ENCODE measurements around the gene PAPOLB. TPM values are rescaled to one million over a fixed set of nuclear protein-coding genes. Genes with fewer than 3 reads are reported as not detected.

PAPOLB gene
- total and polyA plus RNA-seq, 10 of the 15 experiments (the other 5 are each of a cell fraction or from before 2014, with no cell fraction given) = 0.01 TPM; not detected in 9

- Histone ChIP-seq H4K20me1 (ENCODE audit: control insufficient read depth, insufficient read depth) (no peaks in the 10 kb centered on the region), H3K4me1 (ENCODE audit: control insufficient read depth, insufficient read depth, low read length) (no peaks in the 10 kb centered on the region), H3K36me3 (ENCODE audit: control insufficient read depth in 2 of 2, insufficient read depth in 2 of 2, low read length in 1 of 2) (no peaks in the 10 kb centered on the region), H3K4me2 (ENCODE audit: control insufficient read depth, insufficient read depth) (no peak overlapping the region), H3K9me3 (replicated peaks; ENCODE audit: control insufficient read depth, insufficient read depth, low read length) (no peaks in the 10 kb centered on the region), H3K79me2 (ENCODE audit: control insufficient read depth, insufficient read depth, low read length) (no peaks in the 10 kb centered on the region), H2AFZ (ENCODE audit: control insufficient read depth, low read depth, low read length) (no peak overlapping the region), H3K9ac (ENCODE audit: control insufficient read depth, insufficient read depth, low read length) (no peak overlapping the region), H3K27me3 (replicated peaks in 1 of 2; ENCODE audit: control insufficient read depth in 2 of 2, insufficient read depth in 2 of 2, low read length in 1 of 2) (no peaks in the 10 kb centered on the region; a peak in 1 of 4 replicates), H3K27ac (ENCODE audit: control insufficient read depth, insufficient read depth) (no peak overlapping the region), H3K4me3 (no peak overlapping the region)
- no peak for ATAC-seq
- TF ChIP-seq CEBPZ (IDR thresholded peaks at IDR 0.05; ENCODE audit: low read depth, low read length) (no peak), HDAC2 (IDR thresholded peaks at IDR 0.05) (no peak)
- TF ChIP-seq, protein P1, sequence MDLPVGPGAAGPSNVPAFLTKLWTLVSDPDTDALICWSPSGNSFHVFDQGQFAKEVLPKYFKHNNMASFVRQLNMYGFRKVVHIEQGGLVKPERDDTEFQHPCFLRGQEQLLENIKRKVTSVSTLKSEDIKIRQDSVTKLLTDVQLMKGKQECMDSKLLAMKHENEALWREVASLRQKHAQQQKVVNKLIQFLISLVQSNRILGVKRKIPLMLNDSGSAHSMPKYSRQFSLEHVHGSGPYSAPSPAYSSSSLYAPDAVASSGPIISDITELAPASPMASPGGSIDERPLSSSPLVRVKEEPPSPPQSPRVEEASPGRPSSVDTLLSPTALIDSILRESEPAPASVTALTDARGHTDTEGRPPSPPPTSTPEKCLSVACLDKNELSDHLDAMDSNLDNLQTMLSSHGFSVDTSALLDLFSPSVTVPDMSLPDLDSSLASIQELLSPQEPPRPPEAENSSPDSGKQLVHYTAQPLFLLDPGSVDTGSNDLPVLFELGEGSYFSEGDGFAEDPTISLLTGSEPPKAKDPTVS (IDR thresholded peaks at IDR 0.05; ENCODE audit: low read depth, low read length) = no peak
- RAD21 ChIA-PET (ENCODE audit: unreplicated experiment) = no interaction called here
- in situ Hi-C loops (cut with MboI) (loop anchor here (5.0 kb wide), 1 partner anchor 255 kb away; no protein-coding TSS in a partner anchor), intact Hi-C loops (cut with micrococcal nuclease; ENCODE audit: unreplicated experiment) (no loop called here)
- BruUV-seq (replicated peaks) = no TSS peak
- WGBS (ENCODE audit: insufficient coverage, insufficient replicate concordance, low lambda C conversion rate, missing lambda C conversion rate) = 85% methylated on average over 15 of the region's 16 CpGs
- DNase-seq (ENCODE audit: low read depth, low spot score) = no peak
- CTCF ChIA-PET = interaction anchor here (1.2 to 4.0 kb wide), 2 partner anchors 253 to 341 kb away, joined by 3 to 38 read pairs; no protein-coding TSS in a partner anchor
- SMC1A ChIA-PET (ENCODE audit: uncharacterized antibody, unreplicated experiment) = interaction anchor here (1.1 kb wide), 2 partner anchors 15 to 259 kb away, joined by 3 read pairs; no protein-coding TSS in a partner anchor
- POLR2A ChIA-PET = no interaction called here
- FAIRE-seq = no peak
Observed at GRCh38 chr7:4832711-4833110, 29.1 kb downstream of the PAPOLB start.

All from GM12878 (cell line).